IMR-90 (cell line): ENCODE data around the gene ZNF407. TPM values are rescaled to one million over a fixed set of nuclear protein-coding genes. Genes with fewer than 3 reads are reported as not detected.

ENCODE experiments used
- ATAC-seq: fragments of 200-7000 bp; cut with Tn5 transposase; 2 replicates; pipeline ENCODE4 v1.9.1; 2020; ENCODE audit warnings: low read depth, mild to moderate bottlenecking, moderate library complexity
- BruUV-seq: library from RNA; stranded (reverse); fragments of 400-500 nt; replicated peaks from 2 replicates; lab custom pipeline; 2021; lab: Mats Ljungman, UMichigan
- CTCF ChIA-PET: fragments of 300-600 bp; formaldehyde crosslinking; extraction: SDS; loops from one replicate; lab custom pipeline; 2021; ENCODE audit warnings: antibody characterized with exemption; lab: Yijun Ruan, JAX
- POLR2A ChIA-PET: fragments of 300-600 bp; sonication (Branson Sonifier 250); formaldehyde crosslinking; loops from one replicate; lab custom pipeline; 2022; ENCODE audit warnings: antibody characterized with exemption; ENCODE audit not compliant: unreplicated experiment; lab: Charles Lee
- DNase-seq: peaks from one replicate; pipeline ENCODE4 v3.0.0; 2013
- H2AFZ ChIP-seq: replicated peaks from 2 replicates; pipeline ENCODE3; 2013; ENCODE audit warnings: low read length, mild to moderate bottlenecking; ENCODE audit not compliant: poor library complexity
- H2AK5ac ChIP-seq: 2 replicates; pipeline ENCODE4 v1.6.1; 2013; ENCODE audit warnings: low read depth, low read length, inconsistent platforms
- H2AK9ac ChIP-seq: replicated peaks from 2 replicates; pipeline ENCODE3; 2013; ENCODE audit warnings: mild to moderate bottlenecking, low read depth, low read length, moderate library complexity; ENCODE audit not compliant: poor library complexity
- H2BK120ac ChIP-seq: 2 replicates; pipeline ENCODE4 v1.6.1; 2013; ENCODE audit warnings: low read depth, low read length, inconsistent platforms
- H2BK15ac ChIP-seq: 3 replicates; pipeline ENCODE4 v1.6.1; 2013; ENCODE audit warnings: low read depth, low read length, inconsistent platforms
- H2BK20ac ChIP-seq: 2 replicates; pipeline ENCODE4 v1.6.1; 2013; ENCODE audit warnings: low read depth, mild to moderate bottlenecking, inconsistent platforms, low read length, moderate library complexity
- H2BK5ac ChIP-seq: 2 replicates; pipeline ENCODE4 v1.6.1; 2013; ENCODE audit warnings: mild to moderate bottlenecking, low read depth, low read length, inconsistent platforms; ENCODE audit not compliant: poor library complexity, severe bottlenecking
- H3K14ac ChIP-seq: replicated peaks from 2 replicates; pipeline ENCODE4 v1.6.1; 2013; ENCODE audit warnings: low read depth, low read length, inconsistent platforms
- H3K18ac ChIP-seq: 2 replicates; pipeline ENCODE4 v1.6.1; 2013; ENCODE audit warnings: low read depth, low read length, control low read depth
- H3K23ac ChIP-seq: 2 replicates; pipeline ENCODE4 v1.6.1; 2013; ENCODE audit warnings: low read depth, low read length, inconsistent platforms
- H3K27ac ChIP-seq: 2 replicates; pipeline ENCODE4 v1.5.1; 2013; ENCODE audit warnings: mild to moderate bottlenecking, control low read depth, low read length; ENCODE audit not compliant: insufficient read depth
- H3K27me3 ChIP-seq: 2 replicates; pipeline ENCODE4 v1.6.1; 2013; ENCODE audit warnings: low read length; ENCODE audit not compliant: control insufficient read depth, insufficient read depth
- H3K36me3 ChIP-seq: 2 replicates; pipeline ENCODE4 v1.6.1; 2013; ENCODE audit warnings: low read length, mixed read lengths; ENCODE audit not compliant: control insufficient read depth, insufficient read depth
- H3K4ac ChIP-seq: 2 replicates; pipeline ENCODE4 v1.6.1; 2013; ENCODE audit warnings: low read depth, low read length, inconsistent platforms
- H3K4me1 ChIP-seq: 2 replicates; pipeline ENCODE4 v1.6.1; 2013; ENCODE audit warnings: low read length, mixed read lengths; ENCODE audit not compliant: control insufficient read depth, insufficient read depth
- H3K4me2 ChIP-seq: 2 replicates; pipeline ENCODE4 v1.6.1; 2013; ENCODE audit warnings: low read depth, mild to moderate bottlenecking, control low read depth, low read length, moderate library complexity
- H3K4me3 ChIP-seq: 2 replicates; pipeline ENCODE4 v1.5.1; 2013; ENCODE audit warnings: low read depth, mild to moderate bottlenecking, control low read depth, low read length, moderate library complexity; ENCODE audit not compliant: insufficient read depth
- H3K56ac ChIP-seq: 2 replicates; pipeline ENCODE4 v1.6.1; 2013; ENCODE audit warnings: low read length, inconsistent platforms; ENCODE audit not compliant: insufficient read depth; ENCODE audit errors: extremely low read depth
- H3K79me1 ChIP-seq, 2 experiments: 2 replicates each; pipeline ENCODE4 v1.6.1; 2013; ENCODE audit warnings: low read length in 2 of 2, inconsistent platforms in 1 of 2, low read depth in 1 of 2
- H3K9ac ChIP-seq: 2 replicates; pipeline ENCODE4 v1.6.1; 2013; ENCODE audit warnings: low read depth, low read length, control low read depth
- H3K9me1 ChIP-seq: 2 replicates; pipeline ENCODE4 v1.6.1; 2013; ENCODE audit warnings: low read length, inconsistent platforms; ENCODE audit not compliant: insufficient read depth
- H3K9me3 ChIP-seq: 2 replicates; pipeline ENCODE4 v1.6.1; 2013; ENCODE audit warnings: low read length; ENCODE audit not compliant: control insufficient read depth, insufficient read depth
- H4K20me1 ChIP-seq: 2 replicates; pipeline ENCODE4 v1.6.1; 2013; ENCODE audit warnings: low read length, inconsistent platforms; ENCODE audit not compliant: insufficient read depth
- H4K5ac ChIP-seq: 2 replicates; pipeline ENCODE4 v1.6.1; 2013; ENCODE audit warnings: mild to moderate bottlenecking, low read depth, low read length, control low read depth
- H4K8ac ChIP-seq, 2 experiments: 2 replicates each; pipeline ENCODE4 v1.6.1; 2013; ENCODE audit warnings: low read depth in 2 of 2, low read length in 2 of 2, control low read depth in 1 of 2, inconsistent platforms in 1 of 2
- H4K91ac ChIP-seq: 2 replicates; pipeline ENCODE4 v1.6.1; 2013; ENCODE audit warnings: low read depth, low read length, inconsistent platforms; ENCODE audit not compliant: insufficient read depth
- BHLHE40 ChIP-seq: fragments of 150-350 bp; IDR thresholded peaks from 2 replicates; pipeline ENCODE4 v1.6.1; 2016; ENCODE audit warnings: mild to moderate bottlenecking, low read depth, low read length
- FOS ChIP-seq: fragments of 150-350 bp; IDR thresholded peaks from 2 replicates; pipeline ENCODE4 v1.6.1; 2016; ENCODE audit warnings: low read depth, low read length
- MAFK ChIP-seq: IDR thresholded peaks from 2 replicates; pipeline ENCODE4 v1.6.1; 2012; ENCODE audit warnings: low read depth, low read length, improper control_type of control experiment
- MAZ ChIP-seq: IDR thresholded peaks from 2 replicates; pipeline ENCODE4 v1.6.1; 2012; ENCODE audit warnings: low read depth, mild to moderate bottlenecking, low read length, improper control_type of control experiment, moderate library complexity, borderline replicate concordance
- MXI1 ChIP-seq: IDR thresholded peaks from 2 replicates; pipeline ENCODE4 v1.6.1; 2012; ENCODE audit warnings: low read depth, mild to moderate bottlenecking, low read length, moderate library complexity, borderline replicate concordance
- NFE2L2 ChIP-seq: fragments of 150-350 bp; IDR thresholded peaks from 2 replicates; pipeline ENCODE4 v1.6.1; 2016; ENCODE audit warnings: low read depth, mild to moderate bottlenecking, low read length
- POLR2A ChIP-seq: IDR thresholded peaks from 2 replicates; pipeline ENCODE4 v1.6.1; 2012; ENCODE audit warnings: mild to moderate bottlenecking, low read depth, low read length
- RAD21 ChIP-seq: IDR thresholded peaks from 2 replicates; pipeline ENCODE4 v1.6.1; 2012; ENCODE audit warnings: low read length, improper control_type of control experiment
- RCOR1 ChIP-seq: IDR thresholded peaks from 2 replicates; pipeline ENCODE4 v1.6.1; 2012; ENCODE audit warnings: mild to moderate bottlenecking, low read length, improper control_type of control experiment; ENCODE audit not compliant: insufficient replicate concordance
- RFX5 ChIP-seq: IDR thresholded peaks from 2 replicates; pipeline ENCODE4 v1.8.0; 2012; ENCODE audit warnings: low read depth, mild to moderate bottlenecking, low read length, moderate library complexity
- WGBS, 2 experiments: methylation state at CpG; one replicate each; pipeline versions ENCODE4 v1.1.5 to v1.1.7; 2013; ENCODE audit warnings: missing lambda C conversion rate in 2 of 2; ENCODE audit not compliant: insufficient read length in 1 of 2; ENCODE audit errors: extremely low coverage in 2 of 2; 5-methylcytosine and 5-hydroxymethylcytosine counted together
- dilution Hi-C: fragments of 300-500 bp; cut with HindIII; formaldehyde crosslinking; loops from one replicate; pipeline ENCODE4 v1.14.3; 2018; ENCODE audit warnings: low sequenced_read_pairs; ENCODE audit not compliant: unreplicated experiment
- in situ Hi-C: fragments of 300-500 bp; cut with MboI; formaldehyde crosslinking; loops from 3 replicates; pipeline ENCODE4 v1.14.3; 2019; ENCODE audit warnings: low sequenced_read_pairs, inconsistent platforms, mixed read lengths
- intact Hi-C: fragments of 100-400 bp; cut with micrococcal nuclease; formaldehyde crosslinking; loops from 2 replicates; pipeline ENCODE4 v1.10.0; 2022
- polyA plus RNA-seq, 3 experiments: library from polyadenylated mRNA; depleted of rRNA; stranded (reverse); fragments of >200 nt; gene quantifications; 2 replicates each; pipeline ENCODE4 v1.2.3, GENCODE V29; 2012; ENCODE audit warnings: low replicate concordance in 1 of 3
- total RNA-seq: library from RNA; depleted of rRNA; stranded (reverse); fragments of >200 nt; gene quantifications from 2 replicates; pipeline ENCODE4 v1.2.3, GENCODE V29; 2012
- TF ChIP-seq, protein P1 (sequence below): fragments of 150-350 bp; IDR thresholded peaks from 2 replicates; pipeline ENCODE4 v1.6.1; 2017; ENCODE audit warnings: mild to moderate bottlenecking, antibody characterized with exemption, low read length, low read depth

ZNF407 gene
- total and polyA plus RNA-seq, 2 of the 4 experiments (the other 2 are of a cell fraction): 3.1 to 20.1 TPM

DNA sequence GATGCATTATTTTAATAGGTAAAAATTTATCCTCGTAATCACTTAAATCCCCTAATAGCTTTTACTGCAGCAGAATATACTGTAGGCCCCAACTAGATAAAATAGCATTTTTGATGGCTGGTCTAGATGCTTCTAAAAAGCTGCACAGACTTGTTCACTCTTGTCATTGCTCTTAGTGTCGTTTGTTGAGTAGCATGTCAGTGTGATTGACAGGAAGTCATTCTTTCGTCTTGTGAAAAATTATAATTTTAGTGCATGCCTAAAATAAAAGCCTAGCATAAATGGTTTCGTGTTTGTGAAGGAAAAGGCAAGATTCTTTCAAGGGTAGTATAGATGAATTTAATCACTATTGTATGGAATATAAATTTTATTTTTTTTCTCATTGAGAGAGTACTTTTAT is 336.3 kb downstream of the ZNF407 start:
- POLR2A ChIA-PET: no interaction called here

More for the DNA sequence above, 336.3 kb downstream of the ZNF407 start:
- no CpG with 5 or more reads among the region's 4 CpGs for WGBS, 2 experiments
- Histone ChIP-seq H2BK5ac (no peak overlapping the region), H2BK15ac (no peak overlapping the region), H3K36me3 (no peaks in the 10 kb centered on the region), H2BK120ac (no peak overlapping the region), H3K4me3 (no peak overlapping the region), H3K79me1 (no peaks in the 10 kb centered on the region), H2AK9ac (no peak overlapping the region), H3K9me1 (no peaks in the 10 kb centered on the region; the same call in 1 of the 2 replicates), H4K20me1 (no peaks in the 10 kb centered on the region), H4K5ac (no peak overlapping the region), H3K27ac (no peak overlapping the region), H3K4me1 (no peaks in the 10 kb centered on the region; the same call in 1 of the 2 replicates), H3K56ac (no peak overlapping the region), H3K9me3 (no peaks in the 10 kb centered on the region), H2AFZ (no peak overlapping the region), H3K14ac (no peak overlapping the region), H4K8ac (no peak overlapping the region), H3K18ac (no peak overlapping the region), H3K27me3 (no peaks in the 10 kb centered on the region), H4K91ac (no peak overlapping the region), H2BK20ac (no peak overlapping the region), H3K4me2 (no peak overlapping the region), H3K4ac (no peak overlapping the region), H2AK5ac (no peak overlapping the region), H3K23ac (no peak overlapping the region), H3K9ac (no peak overlapping the region)
- TF ChIP-seq POLR2A (no peak), BHLHE40 (no peak), NFE2L2 (no peak), RAD21 (no peak), RCOR1 (no peak), RFX5 (no peak), FOS (no peak), MXI1 (no peak), MAZ (no peak), MAFK (no peak)
- TF ChIP-seq, protein P1, sequence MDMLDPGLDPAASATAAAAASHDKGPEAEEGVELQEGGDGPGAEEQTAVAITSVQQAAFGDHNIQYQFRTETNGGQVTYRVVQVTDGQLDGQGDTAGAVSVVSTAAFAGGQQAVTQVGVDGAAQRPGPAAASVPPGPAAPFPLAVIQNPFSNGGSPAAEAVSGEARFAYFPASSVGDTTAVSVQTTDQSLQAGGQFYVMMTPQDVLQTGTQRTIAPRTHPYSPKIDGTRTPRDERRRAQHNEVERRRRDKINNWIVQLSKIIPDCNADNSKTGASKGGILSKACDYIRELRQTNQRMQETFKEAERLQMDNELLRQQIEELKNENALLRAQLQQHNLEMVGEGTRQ: no peak
- intact Hi-C loops (no loop called here), dilution Hi-C loops (no loop called here), in situ Hi-C loops (no loop called here)
- ATAC-seq (no peak), DNase-seq (no peak)
- no TSS peak for BruUV-seq
- CTCF ChIA-PET: no interaction called here
